ENCODE results near the gene CA5A.
"Not testable (repeated sequence)": the region's sequence is repeated elsewhere in the genome, so short reads cannot be mapped to it uniquely, and the experiment has no call there.

Gene CA5A

GRCh38 chr16:87936375-87937230 lies at the start of gene CA5A:
Gene CA5A, minus strand, starts transcription at chr16:87936529. Its CDS starts 79 bp downstream, at chr16:87936450.
- no peak for DNase-seq

DNA sequence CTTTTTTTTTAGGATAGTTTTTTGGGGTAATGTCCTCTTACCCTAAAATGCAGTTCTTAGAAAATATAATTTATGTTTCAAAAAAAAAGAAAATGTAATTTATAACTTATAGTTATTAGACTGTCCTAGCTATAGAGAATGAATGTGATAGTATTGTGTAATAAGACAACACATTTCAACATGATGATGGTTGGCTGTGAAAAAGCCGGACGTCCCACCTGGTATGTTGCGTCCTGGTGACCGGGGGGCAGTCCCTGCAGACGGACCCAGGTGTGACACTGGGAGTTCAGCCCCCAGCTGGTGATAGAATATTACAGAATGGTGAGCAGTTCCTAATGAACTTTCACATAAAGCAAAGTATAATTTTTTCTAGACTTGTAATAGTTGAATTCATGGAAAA lies 49.2 kb upstream of the CA5A start:
- DNase-seq: not testable (repeated sequence)

DNA sequence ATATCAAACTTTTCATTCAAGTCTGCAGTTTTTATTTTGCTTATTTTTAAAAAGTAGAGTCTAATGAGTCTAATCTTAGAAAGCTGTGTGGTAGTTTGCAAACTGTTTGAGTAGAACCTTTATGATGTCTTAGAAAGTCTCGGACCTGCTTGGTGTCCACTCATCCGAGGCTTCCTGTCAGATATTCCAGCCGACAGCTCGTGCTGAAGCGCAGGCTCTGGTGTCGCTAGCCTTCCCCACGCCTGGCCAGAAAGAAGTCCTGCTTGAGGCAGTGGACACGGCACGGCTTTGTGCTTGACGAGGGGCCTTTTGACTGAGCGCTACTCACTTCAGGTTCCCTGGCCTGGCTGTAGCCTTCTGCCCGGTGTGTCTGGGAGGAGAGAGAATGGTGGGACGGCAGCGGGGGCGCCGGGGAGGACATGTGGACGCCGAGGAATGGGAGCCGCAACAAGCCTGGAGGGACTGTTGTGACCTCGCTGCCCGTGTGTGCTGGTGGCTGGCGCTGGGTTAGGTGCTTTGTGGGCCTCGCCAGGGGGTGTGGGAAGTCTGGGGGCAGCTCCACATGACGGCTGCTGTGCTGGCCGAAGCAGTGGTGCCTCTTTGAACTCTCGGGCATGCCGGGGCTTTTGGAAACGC lies 48.4 kb upstream of the CA5A start:
- DNase-seq: no peak

- DNase-seq: not testable (repeated sequence)
These were observed 47.9 kb upstream of the CA5A start for GRCh38 chr16:87984180-87984579.

DNA sequence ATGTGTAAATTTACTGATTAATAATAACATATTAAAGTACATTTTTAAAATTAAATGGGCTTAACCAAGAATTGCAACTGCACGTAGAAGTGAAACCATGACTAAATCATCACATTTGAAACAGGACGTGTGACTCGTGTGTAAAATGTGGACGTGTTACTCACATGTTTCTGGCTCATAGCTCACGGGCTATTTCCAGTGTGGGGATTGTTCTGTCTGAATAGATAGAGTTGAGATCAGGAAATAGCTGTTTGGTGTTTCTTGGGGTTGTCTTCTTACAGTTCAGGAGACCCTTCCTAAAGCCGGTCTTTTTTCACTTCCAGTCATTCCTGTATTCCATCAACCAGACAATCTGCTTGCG lies 47.4 kb upstream of the CA5A start:
- not testable (repeated sequence) for DNase-seq

- not testable (repeated sequence) for DNase-seq
These were observed 46.9 kb upstream of the CA5A start for GRCh38 chr16:87983072-87983736.

DNA sequence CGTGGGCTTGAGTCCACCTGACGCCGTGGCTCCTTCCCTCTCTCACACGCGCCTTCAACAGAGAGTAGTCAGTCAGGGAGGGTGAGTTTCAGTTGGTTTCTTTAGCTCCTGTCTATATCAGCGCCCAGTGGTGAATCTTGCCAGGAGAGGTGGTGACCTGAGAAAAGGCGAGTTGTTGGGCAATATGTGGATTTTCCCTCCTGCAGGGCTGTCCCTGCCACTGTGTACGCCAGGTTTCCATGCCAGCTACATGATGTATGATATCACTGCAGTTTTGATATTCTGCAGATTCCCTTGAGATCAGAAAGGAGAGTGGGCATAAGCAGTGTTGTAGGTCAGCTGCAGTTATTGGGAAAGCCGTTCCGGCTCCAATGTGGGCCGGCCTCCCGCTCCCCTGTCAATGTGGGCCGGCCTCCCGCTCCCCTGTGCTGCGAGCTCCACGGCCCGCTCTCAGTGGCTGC lies 46.3 kb upstream of the CA5A start:
- no peak for DNase-seq

- not testable (repeated sequence) for DNase-seq
These were observed 45.0 kb upstream of the CA5A start for GRCh38 chr16:87981376-87981775.

DNA sequence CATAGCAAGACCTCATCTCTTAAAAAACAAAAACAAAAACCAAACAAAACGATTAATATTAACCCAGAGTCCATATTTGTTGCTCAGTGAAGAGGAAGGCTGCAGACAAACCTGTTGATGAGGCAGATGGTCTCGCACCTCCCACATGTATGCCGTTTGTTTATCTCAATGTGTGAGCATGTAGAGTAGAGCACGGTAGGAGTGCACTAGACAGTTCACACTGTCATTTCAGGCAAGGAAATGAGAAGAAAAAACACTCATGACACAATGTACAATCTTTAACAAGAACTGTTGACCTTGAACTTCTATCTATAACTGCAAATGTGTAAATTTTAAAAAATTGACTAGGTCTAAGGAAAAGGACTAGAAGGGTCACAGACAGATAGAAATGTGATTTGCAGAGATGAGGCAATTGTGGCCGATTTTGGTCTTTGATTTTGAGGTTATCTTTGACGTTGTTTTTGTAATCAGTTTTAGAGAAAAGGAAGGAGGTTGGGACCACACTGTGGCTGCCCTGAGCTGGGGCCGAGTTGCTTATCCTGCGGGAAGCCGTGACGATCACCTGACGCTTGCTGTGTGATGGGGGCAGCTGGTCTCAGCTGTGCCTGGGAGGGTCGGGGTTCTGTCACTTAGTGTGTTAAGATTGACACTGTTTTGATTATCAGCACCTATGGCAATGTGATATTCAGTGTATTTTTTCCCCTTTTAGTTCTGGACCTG lies 43.7 kb upstream of the CA5A start:
- not testable (repeated sequence) for DNase-seq

DNA sequence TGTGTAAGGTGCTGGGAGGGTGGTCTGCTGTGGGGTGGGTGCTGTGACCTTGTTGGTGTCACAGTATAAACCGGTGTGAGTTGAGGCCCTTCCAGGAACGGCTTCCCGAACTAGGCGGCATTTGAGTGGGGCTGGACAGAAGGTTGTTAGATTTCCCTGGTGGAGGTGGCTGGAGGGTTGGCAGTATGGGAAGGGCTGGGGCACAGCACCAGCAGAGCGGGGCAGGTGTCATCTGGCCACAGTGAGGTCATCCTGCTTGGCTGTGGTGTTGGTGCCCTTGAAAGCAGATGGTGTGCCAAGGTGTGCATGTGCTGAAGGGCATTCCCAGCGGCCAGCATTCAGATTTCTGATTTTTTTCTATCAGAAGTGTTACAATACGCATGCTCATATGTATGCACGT lies 43.0 kb upstream of the CA5A start:
- DNase-seq: no peak

DNA sequence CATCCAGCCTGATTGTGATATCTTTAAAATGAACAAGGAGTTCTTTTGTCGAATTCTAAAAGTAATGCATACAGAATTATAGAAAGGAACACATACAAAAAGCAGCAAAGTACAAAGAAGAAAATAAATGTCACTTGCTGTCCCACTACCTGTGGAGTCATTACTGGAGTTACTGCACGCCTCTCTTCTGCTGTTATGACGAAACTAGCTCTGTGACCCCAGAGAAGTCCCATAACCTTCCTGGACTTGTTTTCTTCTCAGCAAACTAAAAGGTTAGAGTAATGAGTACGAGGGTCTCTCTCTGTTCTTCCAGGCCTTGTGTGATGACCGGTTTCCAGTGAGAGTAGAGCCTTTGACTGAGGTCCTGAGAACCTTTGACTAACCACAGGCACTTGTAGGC lies 41.8 kb upstream of the CA5A start:
- no peak for DNase-seq

DNA sequence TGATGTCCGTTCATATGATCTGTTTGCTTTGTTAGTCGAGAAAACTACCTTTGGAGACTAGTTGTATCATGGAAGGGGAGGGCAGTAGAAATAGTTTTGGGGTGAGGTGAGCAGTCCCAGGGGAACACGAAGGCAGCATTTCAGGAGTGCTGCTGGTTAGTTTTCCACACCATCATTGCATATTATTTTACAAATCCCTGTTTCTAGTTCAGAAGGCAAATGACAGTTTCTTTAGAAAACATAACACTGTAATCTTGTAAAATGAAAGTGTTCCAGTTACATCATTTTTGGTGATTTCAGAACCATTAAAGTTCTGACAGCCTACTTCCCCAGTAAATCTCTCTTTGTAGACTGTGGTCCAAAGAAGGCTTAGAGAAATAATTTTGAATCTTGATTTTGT lies 40.3 kb upstream of the CA5A start:
- DNase-seq: no peak

DNA sequence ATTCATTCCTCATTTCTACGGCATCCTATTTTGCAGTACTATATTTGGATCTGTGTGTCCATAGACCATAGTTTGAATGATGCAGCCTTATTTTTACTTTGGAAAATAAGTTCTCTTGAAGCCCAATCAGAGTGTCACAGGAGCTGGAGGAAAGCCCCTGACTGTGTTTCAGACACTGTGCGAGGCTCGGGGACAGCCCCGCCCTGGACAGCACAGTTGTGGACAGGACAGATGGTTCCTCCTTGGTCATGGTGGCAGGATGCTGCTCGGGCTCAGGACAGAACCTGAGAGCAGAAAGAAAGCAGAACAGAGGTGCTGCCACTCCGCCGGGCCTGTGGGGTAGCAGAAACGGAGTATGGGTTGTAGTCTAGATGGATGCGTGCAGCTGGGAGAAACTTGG lies 37.8 kb upstream of the CA5A start:
- DNase-seq: no peak

GRCh38 chr16:87973717-87974116 lies 37.4 kb upstream of the CA5A start:
- no peak for DNase-seq

DNA sequence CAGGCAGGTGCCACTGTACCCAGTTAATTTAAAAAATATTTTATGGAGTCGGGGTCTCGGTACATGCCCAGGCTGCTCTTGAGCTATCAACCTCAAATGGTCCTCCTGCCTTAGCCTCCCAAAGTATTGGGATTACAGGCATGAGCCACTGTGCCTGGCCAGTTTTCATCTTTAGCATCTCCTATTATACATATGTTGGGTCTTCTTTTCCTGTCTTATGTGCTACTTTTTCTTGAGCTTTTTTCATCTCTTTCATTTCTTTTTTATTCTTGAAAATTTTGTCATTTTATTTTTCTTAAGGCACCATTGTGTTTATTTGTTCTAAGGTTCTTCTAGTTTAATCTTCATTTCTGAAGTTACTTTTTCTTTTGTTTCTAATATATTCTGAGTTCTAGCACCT lies 35.6 kb upstream of the CA5A start:
- DNase-seq: no peak

DNA sequence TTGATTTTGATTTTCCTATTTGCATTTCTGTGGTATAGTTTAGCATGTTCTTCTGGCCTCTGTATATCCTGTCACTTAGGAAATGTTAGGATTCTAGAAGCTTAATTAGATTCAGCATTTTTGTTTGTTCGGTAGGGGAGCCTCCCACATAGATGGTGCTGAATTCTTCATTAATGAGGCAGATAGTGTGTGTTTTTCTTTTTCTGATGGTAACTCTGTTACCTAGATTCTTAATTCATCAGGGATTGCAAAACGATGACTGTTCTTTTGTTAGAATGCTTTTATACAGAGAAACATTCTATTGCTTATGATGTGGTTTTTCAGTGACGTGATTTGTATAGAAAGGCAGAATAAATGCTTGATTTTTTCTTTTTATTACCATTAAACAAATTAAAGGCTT lies 33.9 kb upstream of the CA5A start:
- no peak for DNase-seq

DNA sequence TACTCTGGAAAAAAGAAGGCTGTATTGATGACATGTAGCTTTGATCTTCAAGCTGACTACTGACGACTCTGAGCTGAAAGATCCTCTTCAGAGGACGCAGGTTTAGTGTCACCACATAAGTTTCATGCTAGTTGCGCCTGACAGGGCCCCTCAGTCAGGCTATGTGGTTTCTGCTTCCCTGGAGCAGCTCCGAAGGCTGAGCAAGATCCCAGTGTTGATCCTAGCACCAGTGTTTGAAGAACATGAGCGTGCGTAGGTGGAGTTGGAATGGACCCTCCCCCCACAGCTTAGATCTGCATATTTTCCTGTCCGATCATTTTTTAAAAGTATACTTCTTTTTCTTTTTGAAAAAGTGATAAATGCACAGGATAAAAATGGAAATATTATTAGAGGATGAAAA lies 32.2 kb upstream of the CA5A start:
- DNase-seq: no peak

- peak; percentile 4 for DNase-seq
These were observed 30.4 kb upstream of the CA5A start for GRCh38 chr16:87966685-87967185.

DNA sequence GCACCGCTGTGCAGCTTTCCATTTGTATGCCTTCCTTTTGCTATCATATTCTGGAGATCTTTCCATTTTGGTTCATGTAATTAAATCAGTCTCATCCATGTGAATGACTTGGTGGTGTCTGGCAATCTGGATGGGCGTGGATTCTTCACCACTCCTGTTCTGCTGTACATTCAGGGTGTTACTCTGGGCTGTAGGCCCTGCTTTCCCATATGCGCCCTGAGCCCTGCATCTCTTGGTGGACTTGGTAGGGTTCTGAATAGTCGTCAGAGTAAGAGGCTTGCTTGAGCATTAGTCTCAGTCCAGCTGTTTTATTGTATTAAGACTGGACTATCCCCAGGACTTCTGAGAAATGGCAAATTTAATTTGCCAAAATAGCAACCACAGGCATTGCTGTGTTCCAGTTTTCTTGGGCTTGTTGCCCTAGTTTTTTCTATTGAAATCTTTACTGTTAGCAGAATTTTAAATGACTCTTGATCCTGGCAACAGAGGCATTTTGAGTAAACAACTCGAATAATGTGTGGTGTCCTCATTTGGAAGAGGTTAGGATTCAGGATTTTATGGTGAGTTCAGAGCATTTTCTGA lies 29.8 kb upstream of the CA5A start:
- DNase-seq: no peak

DNA sequence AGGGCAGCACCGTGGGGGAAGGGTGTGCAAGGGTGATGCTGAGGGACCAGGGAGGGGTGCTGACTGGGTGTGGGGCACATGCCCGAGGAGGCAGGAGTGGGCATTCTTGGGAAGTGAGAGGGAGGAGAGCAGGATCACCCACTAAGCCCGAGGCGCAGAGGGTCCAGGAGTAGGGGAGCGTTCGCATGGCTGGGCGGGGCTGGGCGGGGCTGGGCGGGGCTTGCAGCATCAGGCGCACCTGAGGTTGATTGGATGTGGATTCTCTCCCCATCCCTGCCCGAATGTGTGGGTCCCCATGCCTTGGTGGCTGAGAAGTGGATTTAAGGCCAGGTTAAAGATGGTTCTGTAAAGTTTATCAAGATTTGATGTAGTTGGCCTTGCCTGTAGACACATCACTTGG lies 29.1 kb upstream of the CA5A start:
- no peak for DNase-seq

GRCh38 chr16:87964049-87964659 lies 27.8 kb upstream of the CA5A start:
- no peak for DNase-seq

- no peak for DNase-seq
These were observed 27.1 kb upstream of the CA5A start for GRCh38 chr16:87963400-87963799.
